ENCODE data around the gene DYTN.

- TF ChIP-seq POLR2A (IDR thresholded peaks at IDR 0.05) (no peak), CTCF (IDR thresholded peaks at IDR 0.05) (no peak), EP300 (IDR thresholded peaks at IDR 0.05) (no peak)
Measured at GRCh38 chr2:206627632-206628031, 90.6 kb downstream of the DYTN start.
